RWPE2 (cell line): ENCODE measurements around the gene ITM2C.

Experiments
- ATAC-seq: fragments of 200-7000 bp; cut with Tn5 transposase; 3 replicates; pipeline ENCODE4 v1.9.1; 2021; ENCODE audit warnings: low read depth
- DNase-seq: peaks from one replicate; pipeline ENCODE4 v3.0.0-alpha.2; 2020; ENCODE audit warnings: low spot score
- H3K27ac ChIP-seq: fragments of 450-650 bp; 2 replicates; pipeline ENCODE4 v1.5.1; 2017; ENCODE audit warnings: mild to moderate bottlenecking; ENCODE audit not compliant: poor library complexity, severe bottlenecking
- H3K27me3 ChIP-seq: fragments of 250-450 bp; sonication (Bioruptor Pico); 2 replicates; pipeline ENCODE4 v1.5.1; 2021; ENCODE audit warnings: mild to moderate bottlenecking, moderate library complexity; ENCODE audit not compliant: insufficient read depth, poor library complexity, severe bottlenecking
- H3K36me3 ChIP-seq: fragments of 250-450 bp; sonication (Bioruptor Pico); 2 replicates; pipeline ENCODE4 v1.5.1; 2020; ENCODE audit warnings: low read depth, mild to moderate bottlenecking, moderate library complexity
- H3K4me1 ChIP-seq: fragments of 250-450 bp; sonication (Bioruptor Pico); 2 replicates; pipeline ENCODE4 v1.5.1; 2021; ENCODE audit warnings: mild to moderate bottlenecking, moderate library complexity; ENCODE audit not compliant: insufficient read depth, poor library complexity, severe bottlenecking
- H3K4me3 ChIP-seq: fragments of 250-450 bp; sonication (Bioruptor Pico); 2 replicates; pipeline ENCODE4 v1.5.1; 2021; ENCODE audit warnings: mild to moderate bottlenecking, moderate library complexity; ENCODE audit not compliant: severe bottlenecking
- H3K9me3 ChIP-seq: fragments of 250-450 bp; sonication (Bioruptor Pico); 2 replicates; pipeline ENCODE4 v1.5.1; 2021; ENCODE audit warnings: mild to moderate bottlenecking, moderate library complexity; ENCODE audit not compliant: severe bottlenecking
- TF ChIP-seq, protein P1 (sequence below): fragments of 450-650 bp; IDR thresholded peaks from one replicate; pipeline ENCODE4 v1.5.1; 2017; ENCODE audit warnings: mild to moderate bottlenecking, moderate library complexity; ENCODE audit not compliant: poor library complexity, severe bottlenecking

The ITM2C gene

DNA sequence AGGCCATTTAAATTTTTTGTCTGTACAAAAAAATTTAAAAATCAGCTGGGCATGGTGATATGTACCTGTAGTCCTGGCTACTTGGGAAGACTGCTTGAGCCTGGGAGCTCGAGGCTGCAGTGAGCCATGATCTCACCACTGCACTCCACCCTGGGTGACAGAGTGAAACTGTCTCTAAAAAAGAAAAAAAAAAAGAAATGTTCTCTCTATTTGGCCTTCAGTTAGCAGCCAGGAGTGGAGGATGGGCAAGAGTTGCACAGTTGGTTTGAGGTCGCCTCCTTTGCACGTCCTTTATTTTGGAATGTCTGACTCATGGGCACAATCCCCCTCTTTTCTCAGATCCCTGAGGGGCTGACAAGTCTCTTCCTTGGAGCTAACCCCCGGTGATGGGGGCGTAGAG, 26.3 kb downstream of the ITM2C start:
- Histone ChIP-seq H3K36me3 (no peaks in the 10 kb centered on the region), H3K4me1 (no peaks in the 10 kb centered on the region), H3K4me3 (no peak overlapping the region), H3K9me3 (no peaks in the 10 kb centered on the region), H3K27me3 (no peaks in the 10 kb centered on the region), H3K27ac (no peak overlapping the region)
- DNase-seq, result no peak
- ATAC-seq, result no peak
- TF ChIP-seq, protein P1, sequence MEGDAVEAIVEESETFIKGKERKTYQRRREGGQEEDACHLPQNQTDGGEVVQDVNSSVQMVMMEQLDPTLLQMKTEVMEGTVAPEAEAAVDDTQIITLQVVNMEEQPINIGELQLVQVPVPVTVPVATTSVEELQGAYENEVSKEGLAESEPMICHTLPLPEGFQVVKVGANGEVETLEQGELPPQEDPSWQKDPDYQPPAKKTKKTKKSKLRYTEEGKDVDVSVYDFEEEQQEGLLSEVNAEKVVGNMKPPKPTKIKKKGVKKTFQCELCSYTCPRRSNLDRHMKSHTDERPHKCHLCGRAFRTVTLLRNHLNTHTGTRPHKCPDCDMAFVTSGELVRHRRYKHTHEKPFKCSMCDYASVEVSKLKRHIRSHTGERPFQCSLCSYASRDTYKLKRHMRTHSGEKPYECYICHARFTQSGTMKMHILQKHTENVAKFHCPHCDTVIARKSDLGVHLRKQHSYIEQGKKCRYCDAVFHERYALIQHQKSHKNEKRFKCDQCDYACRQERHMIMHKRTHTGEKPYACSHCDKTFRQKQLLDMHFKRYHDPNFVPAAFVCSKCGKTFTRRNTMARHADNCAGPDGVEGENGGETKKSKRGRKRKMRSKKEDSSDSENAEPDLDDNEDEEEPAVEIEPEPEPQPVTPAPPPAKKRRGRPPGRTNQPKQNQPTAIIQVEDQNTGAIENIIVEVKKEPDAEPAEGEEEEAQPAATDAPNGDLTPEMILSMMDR, result no peak

DNA sequence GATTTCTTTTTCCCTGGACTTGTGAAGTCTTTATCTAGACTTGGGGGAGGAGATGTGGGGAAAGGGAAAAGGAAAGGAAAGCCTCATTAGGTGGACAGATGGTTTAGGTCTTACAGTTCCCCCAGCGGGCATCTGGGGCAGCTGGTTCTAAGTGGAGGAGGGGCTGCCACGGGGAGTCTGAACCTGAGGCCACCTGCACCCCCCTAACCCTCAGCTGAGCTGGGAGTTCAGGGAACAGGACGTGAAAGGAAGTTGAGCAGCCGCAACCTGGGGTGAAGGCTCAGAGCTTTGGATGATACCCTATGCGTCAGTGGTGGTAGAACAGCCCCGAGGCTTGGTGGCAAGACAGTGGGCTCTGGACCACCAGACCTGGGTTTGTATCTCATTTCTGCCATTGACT, 26.8 kb downstream of the ITM2C start:
- H3K27ac ChIP-seq, result no peak overlapping the region
- H3K27me3 ChIP-seq, result no peaks in the 10 kb centered on the region
- H3K9me3 ChIP-seq, result no peaks in the 10 kb centered on the region
- TF ChIP-seq, protein P1, result no peak
- H3K4me3 ChIP-seq, result no peak overlapping the region
- no peaks in the 10 kb centered on the region for H3K4me1 ChIP-seq
- H3K36me3 ChIP-seq, result no peaks in the 10 kb centered on the region
- ATAC-seq (no peak), DNase-seq (no peak)

DNA sequence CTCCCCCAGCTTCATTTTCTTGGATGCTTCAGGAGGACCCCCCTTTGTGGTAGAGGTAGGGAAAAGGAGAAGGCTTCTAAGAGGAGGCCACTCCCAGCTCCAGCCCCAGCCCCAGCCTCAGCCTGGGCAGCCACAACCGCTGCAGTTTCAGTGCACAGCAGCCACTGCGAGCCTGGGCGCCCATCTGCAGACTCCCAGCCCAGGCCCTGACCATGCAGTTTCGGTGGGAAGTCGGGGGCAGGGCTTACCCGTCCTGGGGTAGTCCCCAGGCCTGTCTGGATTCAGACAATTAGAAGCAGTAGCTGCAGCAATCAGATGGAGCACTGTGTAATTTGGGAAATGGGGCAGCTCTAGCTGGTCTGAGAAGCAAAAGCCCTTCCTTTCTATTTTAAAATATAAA, 28.6 kb downstream of the ITM2C start:
- Histone ChIP-seq H3K9me3 (no peaks in the 10 kb centered on the region), H3K4me3 (no peak overlapping the region), H3K4me1 (no peaks in the 10 kb centered on the region), H3K27ac (no peak overlapping the region), H3K27me3 (no peaks in the 10 kb centered on the region), H3K36me3 (no peaks in the 10 kb centered on the region)
- TF ChIP-seq, protein P1, result no peak
- no peak for ATAC-seq
- DNase-seq, result no peak

DNA sequence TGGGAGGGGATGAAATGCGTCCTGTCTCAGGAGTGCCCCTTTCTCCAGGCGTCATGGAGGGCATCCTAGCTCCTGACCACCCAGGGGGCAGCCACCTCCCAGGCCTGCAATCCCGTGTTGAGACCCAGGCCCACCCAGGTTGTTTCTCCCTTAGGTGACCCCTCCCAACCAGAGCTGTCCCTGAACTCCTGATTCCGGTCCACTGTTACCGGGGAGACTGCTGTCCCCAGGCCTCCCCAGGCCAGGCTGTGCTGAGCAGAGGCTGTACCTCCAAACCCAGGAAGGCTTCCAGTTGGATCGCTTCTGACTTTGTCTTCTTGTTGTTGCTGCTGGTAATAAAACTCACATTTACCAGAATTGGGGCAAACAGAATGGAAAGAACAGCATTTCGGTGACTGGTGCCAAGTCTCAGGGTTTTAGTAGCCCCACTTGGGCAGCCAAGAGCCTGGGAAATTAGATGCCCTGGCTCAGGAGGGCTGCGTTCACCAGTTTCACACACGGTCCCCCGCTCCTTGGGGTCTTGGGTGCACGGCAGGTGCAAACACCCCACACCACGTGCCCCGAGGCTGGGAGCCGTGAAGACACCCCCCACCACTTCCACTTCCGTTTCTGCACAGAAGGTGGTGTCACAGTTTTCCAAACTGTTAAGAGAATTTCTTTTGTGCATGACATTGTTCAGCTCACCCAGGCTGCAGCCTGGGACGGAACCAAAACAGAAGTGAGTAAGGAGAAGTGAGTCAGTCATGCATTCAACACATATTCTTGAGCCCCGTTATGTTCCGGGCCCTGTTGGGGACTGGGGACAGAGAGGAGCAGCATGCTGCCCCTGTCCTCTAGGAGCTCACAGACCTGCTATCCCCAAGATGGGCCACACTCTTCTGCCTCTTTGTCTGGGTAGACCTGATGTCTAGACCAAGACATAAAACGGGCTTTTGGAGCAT, 29.4 kb downstream of the ITM2C start:
- H3K4me1 ChIP-seq, result no peaks in the 10 kb centered on the region
- TF ChIP-seq, protein P1, result no peak
- H3K27me3 ChIP-seq, result no peaks in the 10 kb centered on the region
- no peaks in the 10 kb centered on the region for H3K36me3 ChIP-seq
- no peak overlapping the region for H3K27ac ChIP-seq
- no peaks in the 10 kb centered on the region for H3K9me3 ChIP-seq
- no peak for ATAC-seq
- DNase-seq, result no peak
- no peak overlapping the region for H3K4me3 ChIP-seq
